HG03095 (cell line): ENCODE measurements around the gene LFNG.

Experiments used
- ATAC-seq: cut with Tn5 transposase; IDR thresholded peaks from one replicate; pipeline ENCODE4 v1.9.1; 2021; ENCODE audit warnings: moderate library complexity; ENCODE audit not compliant: unreplicated experiment

LFNG gene

GRCh38 chr7:2519119-2519930, at the start of gene LFNG:
Gene LFNG (plus strand): TSS chr7:2519774. CDS start chr7:2519862, 88 bp downstream.
- peak; percentile 82 for ATAC-seq

- ATAC-seq: no peak
Observed at GRCh38 chr7:2470204-2471021, 49.2 kb upstream of the LFNG start.

- no peak for ATAC-seq
Observed at GRCh38 chr7:2471022-2471329, 48.6 kb upstream of the LFNG start.

- no peak for ATAC-seq
Observed at GRCh38 chr7:2471396-2471795, 48.2 kb upstream of the LFNG start.

- ATAC-seq: no peak
Observed at GRCh38 chr7:2472739-2473138, 46.8 kb upstream of the LFNG start.

- ATAC-seq: no peak
Observed at GRCh38 chr7:2473496-2474180, 45.9 kb upstream of the LFNG start.

- no peak for ATAC-seq
Observed at GRCh38 chr7:2474224-2474623, 45.4 kb upstream of the LFNG start.

- ATAC-seq: no peak
Observed at GRCh38 chr7:2474813-2475677, 44.5 kb upstream of the LFNG start.

- no peak for ATAC-seq
Observed at GRCh38 chr7:2475678-2476015, 43.9 kb upstream of the LFNG start.

- ATAC-seq: no peak
Observed at GRCh38 chr7:2476298-2476697, 43.3 kb upstream of the LFNG start, which contains the start of gene GRIFIN. Gene GRIFIN (minus strand): TSS chr7:2476398. CDS start chr7:2476383, 15 bp downstream.

- no peak for ATAC-seq
Observed at GRCh38 chr7:2476776-2477446, 42.7 kb upstream of the LFNG start.

GRCh38 chr7:2477447-2478398, 41.9 kb upstream of the LFNG start:
- peak; percentile 57 for ATAC-seq

- ATAC-seq: no peak
Observed at GRCh38 chr7:2478399-2478785, 41.2 kb upstream of the LFNG start.

- no peak for ATAC-seq
Observed at GRCh38 chr7:2478800-2479199, 40.8 kb upstream of the LFNG start.

- no peak for ATAC-seq
Observed at GRCh38 chr7:2479276-2480069, 40.1 kb upstream of the LFNG start.

GRCh38 chr7:2480070-2480408, 39.5 kb upstream of the LFNG start:
- no peak for ATAC-seq

- no peak for ATAC-seq
Observed at GRCh38 chr7:2481195-2481594, 38.4 kb upstream of the LFNG start.

- ATAC-seq: no peak
Observed at GRCh38 chr7:2482725-2483451, 36.7 kb upstream of the LFNG start.
